Jurkat, Clone E6-1 (cell line): Measurements from ENCODE around the gene KANSL1.
A peak's percentile ranks its signal among the peaks of the same experiment; 100 is the strongest.
"Not testable (repeated sequence)": the region's sequence is repeated elsewhere in the genome, so short reads cannot be mapped to it uniquely, and the experiment has no call there.

ENCODE experiments used
- DNase-seq: peaks from one replicate; pipeline ENCODE4 v3.0.0-alpha.2; 2011; ENCODE audit warnings: low read depth, low spot score
- H3K4me3 ChIP-seq: 2 replicates; pipeline ENCODE4 v1.5.1; 2011; ENCODE audit warnings: mild to moderate bottlenecking, low read length, control low read depth, moderate library complexity

KANSL1 gene

DNA sequence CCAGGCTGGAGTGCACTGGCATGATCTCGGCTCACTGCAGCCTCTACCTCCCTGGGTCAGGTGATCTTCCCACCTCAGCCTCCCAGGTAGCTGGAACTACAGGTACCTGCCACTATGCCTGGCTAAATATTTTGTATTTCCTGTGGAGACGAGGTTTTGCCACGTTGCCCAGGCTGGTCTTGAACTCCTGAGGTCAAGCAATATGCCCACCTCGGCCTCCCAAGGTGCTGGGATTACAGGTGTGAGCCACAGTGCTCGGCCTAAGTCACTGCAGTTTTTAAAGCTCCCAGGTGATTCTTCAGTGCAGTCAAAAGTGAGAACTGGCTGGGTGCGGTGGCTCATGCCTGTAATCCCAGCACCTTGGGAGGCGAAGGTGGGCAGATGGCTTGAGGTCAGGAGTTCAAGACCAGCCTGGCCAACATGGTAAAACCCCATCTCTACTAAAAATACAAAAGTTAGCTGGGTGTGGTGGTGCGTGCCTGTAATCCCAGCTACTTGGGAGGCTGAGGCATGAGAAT is 173.8 kb downstream of the KANSL1 start:
- not testable (repeated sequence) for DNase-seq

DNA sequence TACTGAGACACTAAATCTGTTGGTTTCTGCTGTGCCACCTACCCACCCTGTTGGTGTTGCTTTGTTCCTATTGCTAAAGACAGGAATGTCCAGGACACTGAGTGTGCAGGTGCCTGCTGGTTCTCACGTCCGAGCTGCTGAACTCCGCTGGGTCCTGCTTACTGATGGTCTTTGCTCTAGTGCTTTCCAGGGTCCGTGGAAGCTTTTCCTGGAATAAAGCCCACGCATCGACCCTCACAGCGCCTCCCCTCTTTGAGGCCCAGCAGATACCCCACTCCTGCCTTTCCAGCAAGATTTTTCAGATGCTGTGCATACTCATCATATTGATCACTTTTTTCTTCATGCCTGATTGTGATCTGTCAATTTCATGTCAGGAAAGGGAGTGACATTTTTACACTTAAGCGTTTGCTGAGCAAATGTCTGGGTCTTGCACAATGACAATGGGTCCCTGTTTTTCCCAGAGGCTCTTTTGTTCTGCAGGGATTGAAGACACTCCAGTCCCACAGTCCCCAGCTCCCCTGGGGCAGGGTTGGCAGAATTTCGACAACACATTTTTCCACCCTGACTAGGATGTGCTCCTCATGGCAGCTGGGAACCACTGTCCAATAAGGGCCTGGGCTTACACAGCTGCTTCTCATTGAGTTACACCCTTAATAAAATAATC is 179.6 kb downstream of the KANSL1 start:
- no peak for DNase-seq
- no peak overlapping the region for H3K4me3 ChIP-seq

More for the DNA sequence above, 173.8 kb downstream of the KANSL1 start:
- H3K4me3 ChIP-seq = not testable (repeated sequence)

DNA sequence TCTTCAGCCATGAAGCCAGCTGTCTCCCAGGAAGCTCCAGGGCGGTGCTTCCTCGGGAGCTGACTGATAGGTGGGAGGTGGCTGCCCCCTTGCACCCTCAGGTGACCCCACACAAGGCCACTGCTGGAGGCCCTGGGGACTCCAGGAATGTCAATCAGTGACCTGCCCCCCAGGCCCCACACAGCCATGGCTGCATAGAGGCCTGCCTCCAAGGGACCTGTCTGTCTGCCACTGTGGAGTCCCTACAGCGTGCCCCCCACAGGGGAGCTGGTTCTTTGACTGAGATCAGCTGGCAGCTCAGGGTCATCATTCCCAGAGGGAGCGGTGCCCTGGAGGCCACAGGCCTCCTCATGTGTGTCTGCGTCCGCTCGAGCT is 180.1 kb downstream of the KANSL1 start:
- no peak overlapping the region for H3K4me3 ChIP-seq
- no peak for DNase-seq

DNA sequence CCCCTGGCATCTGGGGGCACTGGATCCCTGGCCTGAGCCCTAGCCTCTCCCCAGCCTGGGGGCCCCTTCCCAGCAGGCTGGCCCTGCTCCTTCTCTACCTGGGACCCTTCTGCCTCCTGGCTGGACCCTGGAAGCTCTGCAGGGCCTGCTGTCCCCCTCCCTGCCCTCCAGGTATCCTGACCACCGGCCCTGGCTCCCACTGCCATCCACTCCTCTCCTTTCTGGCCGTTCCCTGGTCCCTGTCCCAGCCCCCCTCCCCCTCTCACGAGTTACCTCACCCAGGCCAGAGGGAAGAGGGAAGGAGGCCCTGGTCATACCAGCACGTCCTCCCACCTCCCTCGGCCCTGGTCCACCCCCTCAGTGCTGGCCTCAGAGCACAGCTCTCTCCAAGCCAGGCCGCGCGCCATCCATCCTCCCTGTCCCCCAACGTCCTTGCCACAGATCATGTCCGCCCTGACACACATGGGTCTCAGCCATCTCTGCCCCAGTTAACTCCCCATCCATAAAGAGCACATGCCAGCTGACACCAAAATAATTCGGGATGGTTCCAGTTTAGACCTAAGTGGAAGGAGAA is 180.6 kb downstream of the KANSL1 start:
- DNase-seq = no peak
- no peak overlapping the region for H3K4me3 ChIP-seq

DNA sequence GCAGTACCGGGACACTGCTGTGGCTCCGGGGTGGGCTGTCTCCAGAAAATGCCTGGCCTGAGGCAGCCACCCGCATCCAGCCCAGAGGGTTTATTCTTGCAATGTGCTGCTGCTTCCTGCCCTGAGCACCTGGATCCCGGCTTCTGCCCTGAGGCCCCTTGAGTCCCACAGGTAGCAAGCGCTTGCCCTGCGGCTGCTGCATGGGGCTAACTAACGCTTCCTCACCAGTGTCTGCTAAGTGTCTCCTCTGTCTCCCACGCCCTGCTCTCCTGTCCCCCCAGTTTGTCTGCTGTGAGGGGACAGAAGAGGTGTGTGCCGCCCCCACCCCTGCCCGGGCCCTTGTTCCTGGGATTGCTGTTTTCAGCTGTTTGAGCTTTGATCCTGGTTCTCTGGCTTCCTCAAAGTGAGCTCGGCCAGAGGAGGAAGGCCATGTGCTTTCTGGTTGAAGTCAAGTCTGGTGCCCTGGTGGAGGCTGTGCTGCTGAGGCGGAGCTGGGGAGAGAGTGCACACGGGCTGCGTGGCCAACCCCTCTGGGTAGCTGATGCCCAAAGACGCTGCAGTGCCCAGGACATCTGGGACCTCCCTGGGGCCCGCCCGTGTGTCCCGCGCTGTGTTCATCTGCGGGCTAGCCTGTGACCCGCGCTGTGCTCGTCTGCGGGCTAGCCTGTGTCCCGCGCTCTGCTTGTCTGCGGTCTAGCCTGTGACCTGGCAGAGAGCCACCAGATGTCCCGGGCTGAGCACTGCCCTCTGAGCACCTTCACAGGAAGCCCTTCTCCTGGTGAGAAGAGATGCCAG is 181.3 kb downstream of the KANSL1 start:
- no peak for DNase-seq
- no peak overlapping the region for H3K4me3 ChIP-seq

DNA sequence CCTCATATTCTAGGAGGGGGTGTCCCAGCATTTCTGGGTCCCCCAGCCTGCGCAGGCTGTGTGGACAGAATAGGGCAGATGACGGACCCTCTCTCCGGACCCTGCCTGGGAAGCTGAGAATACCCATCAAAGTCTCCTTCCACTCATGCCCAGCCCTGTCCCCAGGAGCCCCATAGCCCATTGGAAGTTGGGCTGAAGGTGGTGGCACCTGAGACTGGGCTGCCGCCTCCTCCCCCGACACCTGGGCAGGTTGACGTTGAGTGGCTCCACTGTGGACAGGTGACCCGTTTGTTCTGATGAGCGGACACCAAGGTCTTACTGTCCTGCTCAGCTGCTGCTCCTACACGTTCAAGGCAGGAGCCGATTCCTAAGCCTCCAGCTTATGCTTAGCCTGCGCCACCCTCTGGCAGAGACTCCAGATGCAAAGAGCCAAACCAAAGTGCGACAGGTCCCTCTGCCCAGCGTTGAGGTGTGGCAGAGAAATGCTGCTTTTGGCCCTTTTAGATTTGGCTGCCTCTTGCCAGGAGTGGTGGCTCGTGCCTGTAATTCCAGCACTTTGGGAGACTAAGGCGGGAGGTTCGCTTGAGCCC is 182.5 kb downstream of the KANSL1 start:
- DNase-seq = no peak
- H3K4me3 ChIP-seq = no peak overlapping the region

DNA sequence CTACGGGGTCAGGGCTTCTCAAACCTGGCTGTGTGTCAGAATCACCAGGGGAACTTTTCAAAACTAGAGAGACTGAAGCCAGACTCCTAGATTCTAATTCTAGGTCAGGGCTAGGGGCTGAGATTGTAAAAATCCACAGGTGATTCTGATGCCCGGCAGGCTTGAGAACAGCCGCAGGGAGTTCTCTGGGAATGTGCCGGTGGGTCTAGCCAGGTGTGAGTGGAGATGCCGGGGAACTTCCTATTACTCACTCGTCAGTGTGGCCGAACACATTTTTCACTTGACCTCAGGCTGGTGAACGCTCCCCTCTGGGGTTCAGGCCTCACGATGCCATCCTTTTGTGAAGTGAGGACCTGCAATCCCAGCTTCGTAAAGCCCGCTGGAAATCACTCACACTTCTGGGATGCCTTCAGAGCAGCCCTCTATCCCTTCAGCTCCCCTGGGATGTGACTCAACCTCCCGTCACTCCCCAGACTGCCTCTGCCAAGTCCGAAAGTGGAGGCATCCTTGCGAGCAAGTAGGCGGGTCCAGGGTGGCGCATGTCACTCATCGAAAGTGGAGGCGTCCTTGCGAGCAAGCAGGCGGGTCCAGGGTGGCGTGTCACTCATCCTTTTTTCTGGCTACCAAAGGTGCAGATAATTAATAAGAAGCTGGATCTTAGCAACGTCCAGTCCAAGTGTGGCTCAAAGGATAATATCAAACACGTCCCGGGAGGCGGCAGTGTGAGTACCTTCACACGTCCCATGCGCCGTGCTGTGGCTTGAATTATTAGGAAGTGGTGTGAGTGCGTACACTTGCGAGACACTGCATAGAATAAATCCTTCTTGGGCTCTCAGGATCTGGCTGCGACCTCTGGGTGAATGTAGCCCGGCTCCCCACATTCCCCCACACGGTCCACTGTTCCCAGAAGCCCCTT is 183.3 kb downstream of the KANSL1 start:
- no peak for DNase-seq
- no peak overlapping the region for H3K4me3 ChIP-seq

DNA sequence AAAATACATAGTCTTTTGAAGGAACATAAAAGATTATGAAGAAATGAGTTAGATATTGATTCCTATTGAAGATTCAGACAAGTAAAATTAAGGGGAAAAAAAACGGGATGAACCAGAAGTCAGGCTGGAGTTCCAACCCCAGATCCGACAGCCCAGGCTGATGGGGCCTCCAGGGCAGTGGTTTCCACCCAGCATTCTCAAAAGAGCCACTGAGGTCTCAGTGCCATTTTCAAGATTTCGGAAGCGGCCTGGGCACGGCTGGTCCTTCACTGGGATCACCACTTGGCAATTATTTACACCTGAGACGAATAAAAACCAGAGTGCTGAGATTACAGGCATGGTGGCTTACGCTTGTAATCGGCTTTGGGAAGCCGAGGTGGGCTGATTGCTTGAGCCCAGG is 184.6 kb downstream of the KANSL1 start:
- H3K4me3 ChIP-seq = no peak overlapping the region
- no peak for DNase-seq

DNA sequence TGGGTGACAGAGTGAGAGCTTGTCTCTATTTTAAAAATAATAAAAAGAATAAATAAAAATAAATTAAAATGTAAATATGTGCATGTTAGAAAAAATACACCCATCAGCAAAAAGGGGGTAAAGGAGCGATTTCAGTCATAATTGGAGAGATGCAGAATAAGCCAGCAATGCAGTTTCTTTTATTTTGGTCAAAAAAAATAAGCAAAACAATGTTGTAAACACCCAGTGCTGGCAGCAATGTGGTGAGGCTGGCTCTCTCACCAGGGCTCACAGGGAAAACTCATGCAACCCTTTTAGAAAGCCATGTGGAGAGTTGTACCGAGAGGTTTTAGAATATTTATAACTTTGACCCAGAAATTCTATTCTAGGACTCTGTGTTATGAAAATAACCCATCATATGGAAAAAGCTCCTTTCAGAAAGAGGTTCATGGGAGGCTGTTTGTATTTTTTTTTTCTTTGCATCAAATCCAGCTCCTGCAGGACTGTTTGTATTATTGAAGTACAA is 185.7 kb downstream of the KANSL1 start:
- no peak overlapping the region for H3K4me3 ChIP-seq
- no peak for DNase-seq

DNA sequence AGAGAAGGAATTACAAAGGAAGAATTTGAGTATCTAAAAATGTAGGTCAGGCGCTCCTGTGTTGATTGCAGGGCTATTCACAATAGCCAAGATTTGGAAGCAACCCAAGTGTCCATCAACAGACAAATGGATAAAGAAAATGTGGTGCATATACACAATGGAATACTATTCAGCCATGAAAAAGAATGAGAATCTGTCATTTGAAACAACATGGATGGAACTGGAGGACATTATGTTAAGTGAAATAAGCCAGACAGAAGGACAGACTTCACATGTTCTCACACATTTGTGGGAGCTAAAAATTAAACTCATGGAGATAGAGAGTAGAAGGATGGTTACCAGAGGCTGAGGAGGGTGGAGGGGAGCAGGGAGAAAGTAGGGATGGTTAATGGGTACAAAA is 187.1 kb downstream of the KANSL1 start:
- DNase-seq, H3K4me3 ChIP-seq: not testable (repeated sequence)

DNA sequence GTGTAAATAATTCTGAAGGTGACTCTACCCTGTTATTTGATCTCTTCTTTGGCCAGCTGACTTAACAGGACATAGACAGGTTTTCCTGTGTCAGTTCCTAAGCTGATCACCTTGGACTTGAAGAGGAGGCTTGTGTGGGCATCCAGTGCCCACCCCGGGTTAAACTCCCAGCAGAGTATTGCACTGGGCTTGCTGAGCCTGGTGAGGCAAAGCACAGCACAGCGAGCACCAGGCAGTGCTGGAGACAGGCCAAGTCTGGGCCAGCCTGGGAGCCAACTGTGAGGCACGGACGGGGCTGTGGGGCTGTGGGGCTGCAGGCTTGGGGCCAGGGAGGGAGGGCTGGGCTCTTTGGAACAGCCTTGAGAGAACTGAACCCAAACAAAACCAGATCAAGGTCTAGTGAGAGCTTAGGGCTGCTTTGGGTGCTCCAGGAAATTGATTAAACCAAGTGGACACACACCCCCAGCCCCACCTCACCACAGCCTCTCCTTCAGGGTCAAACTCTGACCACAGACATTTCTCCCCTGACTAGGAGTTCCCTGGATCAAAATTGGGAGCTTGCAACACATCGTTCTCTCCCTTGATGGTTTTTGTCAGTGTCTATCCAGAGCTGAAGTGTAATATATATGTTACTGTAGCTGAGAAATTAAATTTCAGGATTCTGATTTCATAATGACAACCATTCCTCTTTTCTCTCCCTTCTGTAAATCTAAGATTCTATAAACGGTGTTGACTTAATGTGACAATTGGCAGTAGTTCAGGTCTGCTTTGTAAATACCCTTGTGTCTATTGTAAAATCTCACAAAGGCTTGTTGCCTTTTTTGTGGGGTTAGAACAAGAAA is 189.1 kb downstream of the KANSL1 start:
- DNase-seq = no peak

DNA sequence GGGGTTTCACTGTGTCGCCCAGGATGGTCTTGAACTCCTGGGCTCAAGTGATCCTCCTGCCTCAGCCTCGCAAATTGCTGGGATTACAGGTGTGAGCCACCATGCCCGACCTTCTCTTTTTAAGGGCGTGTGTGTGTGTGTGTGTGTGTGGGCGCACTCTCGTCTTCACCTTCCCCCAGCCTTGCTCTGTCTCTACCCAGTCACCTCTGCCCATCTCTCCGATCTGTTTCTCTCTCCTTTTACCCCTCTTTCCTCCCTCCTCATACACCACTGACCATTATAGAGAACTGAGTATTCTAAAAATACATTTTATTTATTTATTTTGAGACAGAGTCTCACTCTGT is 190.3 kb downstream of the KANSL1 start:
- H3K4me3 ChIP-seq = no peak overlapping the region
- DNase-seq = no peak

More for the DNA sequence above, 189.1 kb downstream of the KANSL1 start:
- H3K4me3 ChIP-seq = no peak overlapping the region

DNA sequence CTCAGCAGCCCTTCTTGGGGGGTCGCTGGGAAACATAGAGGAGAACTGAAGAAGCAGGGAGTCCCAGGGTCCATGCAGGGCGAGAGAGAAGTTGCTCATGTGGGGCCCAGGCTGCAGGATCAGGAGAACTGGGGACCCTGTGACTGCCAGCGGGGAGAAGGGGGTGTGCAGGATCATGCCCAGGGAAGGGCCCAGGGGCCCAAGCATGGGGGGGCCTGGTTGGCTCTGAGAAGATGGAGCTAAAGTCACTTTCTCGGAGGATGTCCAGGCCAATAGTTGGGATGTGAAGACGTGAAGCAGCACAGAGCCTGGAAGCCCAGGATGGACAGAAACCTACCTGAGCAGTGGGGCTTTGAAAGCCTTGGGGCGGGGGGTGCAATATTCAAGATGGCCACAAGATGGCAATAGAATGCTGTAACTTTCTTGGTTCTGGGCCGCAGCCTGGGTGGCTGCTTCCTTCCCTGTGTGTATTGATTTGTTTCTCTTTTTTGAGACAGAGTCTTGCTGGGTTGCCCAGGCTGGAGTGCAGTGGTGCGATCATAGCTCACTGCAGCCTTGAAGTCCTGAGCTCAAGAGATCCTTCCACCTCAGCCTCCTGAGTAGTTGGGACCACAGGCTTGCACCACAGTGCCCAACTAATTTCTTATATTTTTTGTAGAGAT is 190.8 kb downstream of the KANSL1 start:
- no peak overlapping the region for H3K4me3 ChIP-seq
- peak; percentile 64 for DNase-seq

DNA sequence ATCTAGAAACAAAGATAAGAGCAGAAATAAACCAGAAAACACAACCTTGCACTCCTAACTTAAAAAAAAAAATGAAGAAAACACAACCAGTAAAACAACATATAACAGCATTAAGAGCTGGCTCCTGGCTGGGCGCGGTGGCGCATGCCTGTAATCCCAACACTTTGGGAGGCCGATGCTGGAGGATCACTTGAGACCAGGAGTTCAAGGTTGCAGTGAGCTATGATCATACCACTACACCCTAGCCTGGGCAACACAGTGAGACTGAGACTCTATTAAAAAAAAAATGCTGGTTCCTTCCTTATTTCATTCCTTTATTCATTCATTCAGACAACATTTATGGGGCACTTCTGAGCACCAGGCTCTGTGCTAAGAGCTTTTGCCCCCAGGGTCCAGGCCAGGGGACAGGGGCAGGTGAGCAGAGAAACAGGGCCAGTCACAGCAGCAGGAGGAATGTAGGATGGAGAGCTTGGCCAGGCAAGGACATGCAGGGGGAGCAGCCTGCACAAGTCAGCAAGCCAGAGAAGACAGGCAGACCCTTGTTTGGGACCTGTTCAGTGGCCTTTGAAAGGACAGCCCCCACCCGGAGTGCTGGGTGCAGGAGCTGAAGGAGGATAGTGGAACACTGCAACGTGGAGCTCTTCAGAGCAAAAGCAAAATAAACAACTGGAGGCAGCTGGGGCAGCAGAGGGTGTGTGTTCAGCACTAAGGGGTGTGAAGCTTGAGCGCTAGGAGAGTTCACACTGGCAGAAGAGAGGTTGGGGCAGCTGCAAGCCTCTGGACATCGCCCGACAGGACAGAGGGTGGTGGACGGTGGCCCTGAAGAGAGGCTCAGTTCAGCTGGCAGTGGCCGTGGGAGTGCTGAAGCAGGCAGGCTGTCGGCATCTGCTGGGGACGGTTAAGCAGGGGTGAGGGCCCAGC is 191.6 kb downstream of the KANSL1 start:
- DNase-seq = no peak

DNA sequence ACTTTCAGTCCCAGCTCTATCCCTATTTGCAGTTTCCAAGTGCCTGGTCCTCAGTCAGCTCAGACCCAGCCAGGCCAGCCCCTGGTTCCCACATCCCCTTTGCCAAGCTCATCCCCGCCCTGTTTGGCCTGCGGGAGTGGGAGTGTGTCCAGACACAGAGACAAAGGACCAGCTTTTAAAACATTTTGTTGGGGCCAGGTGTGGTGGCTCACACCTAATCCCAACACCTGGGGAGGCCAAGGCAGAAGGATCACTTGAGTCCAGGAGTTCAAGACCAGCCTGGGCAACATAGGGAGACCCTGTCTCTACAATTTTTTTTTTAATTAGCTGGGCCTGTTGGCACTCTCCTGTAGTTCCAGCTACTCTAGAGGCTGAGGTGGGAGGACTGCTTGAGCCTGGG is 192.5 kb downstream of the KANSL1 start:
- DNase-seq = no peak
- no peak overlapping the region for H3K4me3 ChIP-seq

More for the DNA sequence above, 191.6 kb downstream of the KANSL1 start:
- H3K4me3 ChIP-seq = no peak overlapping the region

DNA sequence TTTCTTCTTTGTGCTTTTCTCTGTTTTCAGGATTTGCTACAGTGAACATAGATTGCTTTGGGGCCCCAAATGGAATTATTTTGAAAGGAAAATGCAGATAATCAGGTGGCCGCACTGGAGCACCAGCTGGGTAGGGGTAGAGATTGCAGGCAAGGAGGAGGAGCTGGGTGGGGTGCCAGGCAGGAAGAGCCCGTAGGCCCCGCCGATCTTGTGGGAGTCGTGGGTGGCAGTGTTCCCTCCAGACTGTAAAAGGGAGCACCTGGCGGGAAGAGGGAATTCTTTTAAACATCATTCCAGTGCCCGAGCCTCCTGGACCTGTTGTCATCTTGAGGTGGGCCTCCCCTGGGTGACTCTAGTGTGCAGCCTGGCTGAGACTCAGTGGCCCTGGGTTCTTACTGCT is 192.9 kb downstream of the KANSL1 start:
- DNase-seq = no peak
- no peak overlapping the region for H3K4me3 ChIP-seq
